ENCODE data around the gene N4BP2L1.
A peak's percentile ranks its signal among the peaks of the same experiment; 100 is the strongest.

Gene N4BP2L1

DNA sequence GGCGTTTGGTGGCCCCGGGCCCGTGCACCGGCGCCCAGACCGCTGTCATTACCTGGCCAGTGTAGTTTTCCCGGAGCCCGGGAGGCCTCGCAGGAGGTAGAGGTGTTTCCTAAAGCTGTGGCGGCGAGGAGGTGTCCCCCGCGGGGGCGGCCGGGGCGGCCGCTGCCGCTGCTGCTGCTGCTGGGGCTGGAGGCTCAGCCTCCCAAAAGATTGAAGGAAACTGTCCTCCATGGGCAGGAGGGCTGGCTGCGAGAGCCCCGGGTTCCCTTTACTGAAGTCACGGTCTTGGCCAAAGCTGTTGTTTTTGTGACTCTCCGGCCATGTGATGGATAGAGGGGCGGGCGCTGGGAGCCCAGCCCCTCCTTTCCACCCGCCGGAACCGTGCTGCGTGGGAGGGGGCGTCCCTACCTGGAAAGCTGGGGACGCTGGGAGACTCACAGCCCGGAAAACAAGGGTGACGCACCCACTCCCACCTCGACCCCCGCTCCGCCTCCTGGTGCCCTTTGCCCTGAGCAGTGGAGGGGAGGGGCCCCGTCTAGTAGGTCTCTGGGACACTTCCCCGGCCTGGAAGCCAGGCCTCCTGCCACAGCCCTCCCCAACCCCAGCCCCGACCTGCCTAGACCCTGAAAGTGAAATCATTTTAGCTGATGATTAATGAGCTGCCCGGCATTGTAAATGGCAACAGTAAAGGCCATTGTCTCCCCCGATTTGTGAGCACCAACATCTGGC, at the start of gene N4BP2L1:
Gene N4BP2L1, minus strand, starts transcription at position 279 of the 729 bp plus-strand sequence. Its CDS starts 48 bp downstream, at position 231.
- no peak within 1 kb of the TSS for H3K27ac ChIP-seq
- TF ChIP-seq ZFX (IDR thresholded peaks at IDR 0.05; ENCODE audit: borderline replicate concordance), result no peak
- TF ChIP-seq, protein P1, sequence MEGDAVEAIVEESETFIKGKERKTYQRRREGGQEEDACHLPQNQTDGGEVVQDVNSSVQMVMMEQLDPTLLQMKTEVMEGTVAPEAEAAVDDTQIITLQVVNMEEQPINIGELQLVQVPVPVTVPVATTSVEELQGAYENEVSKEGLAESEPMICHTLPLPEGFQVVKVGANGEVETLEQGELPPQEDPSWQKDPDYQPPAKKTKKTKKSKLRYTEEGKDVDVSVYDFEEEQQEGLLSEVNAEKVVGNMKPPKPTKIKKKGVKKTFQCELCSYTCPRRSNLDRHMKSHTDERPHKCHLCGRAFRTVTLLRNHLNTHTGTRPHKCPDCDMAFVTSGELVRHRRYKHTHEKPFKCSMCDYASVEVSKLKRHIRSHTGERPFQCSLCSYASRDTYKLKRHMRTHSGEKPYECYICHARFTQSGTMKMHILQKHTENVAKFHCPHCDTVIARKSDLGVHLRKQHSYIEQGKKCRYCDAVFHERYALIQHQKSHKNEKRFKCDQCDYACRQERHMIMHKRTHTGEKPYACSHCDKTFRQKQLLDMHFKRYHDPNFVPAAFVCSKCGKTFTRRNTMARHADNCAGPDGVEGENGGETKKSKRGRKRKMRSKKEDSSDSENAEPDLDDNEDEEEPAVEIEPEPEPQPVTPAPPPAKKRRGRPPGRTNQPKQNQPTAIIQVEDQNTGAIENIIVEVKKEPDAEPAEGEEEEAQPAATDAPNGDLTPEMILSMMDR (IDR thresholded peaks at IDR 0.05), result no peak

DNA sequence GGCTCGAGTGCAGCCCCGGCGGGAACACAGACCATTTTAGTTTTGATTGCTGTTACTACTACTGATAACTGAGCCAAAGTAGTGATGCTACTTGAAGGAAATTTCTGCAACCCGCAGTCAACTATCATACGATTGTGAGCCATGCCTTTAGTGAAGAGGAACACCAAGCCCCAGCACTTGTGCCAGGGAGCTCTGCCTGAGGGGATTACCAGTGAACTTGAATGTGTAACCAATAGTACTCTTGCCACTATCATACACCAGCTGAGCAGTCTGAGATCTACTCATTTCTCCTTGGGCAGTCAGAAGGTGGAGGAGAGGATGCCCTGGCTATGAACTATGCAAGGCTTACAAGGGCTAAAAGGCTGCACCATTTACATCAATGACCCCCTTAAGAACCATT, 49.0 kb upstream of the N4BP2L1 start:
- TF ChIP-seq, protein P1 (IDR thresholded peaks at IDR 0.05), result no peak
- no peak for TF ChIP-seq ZFX (IDR thresholded peaks at IDR 0.05; ENCODE audit: borderline replicate concordance)

DNA sequence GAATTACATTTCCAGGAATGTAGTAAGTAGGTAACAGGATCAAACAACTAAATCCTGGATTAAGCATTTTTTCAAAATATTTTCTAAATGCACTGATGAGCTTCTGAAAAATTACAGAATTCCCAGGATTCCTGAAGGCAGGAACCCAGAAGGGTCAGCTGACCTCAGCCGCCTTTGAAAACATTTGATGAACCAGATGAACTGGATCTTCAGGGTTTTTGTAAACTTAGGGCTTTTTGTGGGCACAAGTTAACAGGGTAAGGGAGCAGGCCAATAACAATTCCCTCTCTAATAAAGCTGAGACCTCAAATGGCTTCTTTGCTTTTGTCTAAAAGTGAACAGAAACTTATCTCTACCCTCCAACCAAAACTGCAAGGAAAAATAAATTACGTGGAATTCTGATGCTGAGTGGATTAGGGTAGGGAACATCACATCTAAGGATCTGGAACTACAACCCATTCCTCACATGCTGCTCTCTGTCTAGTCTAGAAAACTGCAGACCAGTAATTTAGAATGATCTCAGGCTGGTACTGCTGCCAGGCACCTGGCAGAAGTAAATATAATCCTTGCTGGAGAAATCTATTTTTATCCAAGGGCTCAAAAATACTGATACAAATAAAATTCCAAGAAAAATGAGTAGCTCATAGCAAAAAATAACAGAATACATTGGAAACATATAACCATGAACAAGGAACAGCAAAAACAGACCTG, 48.2 kb upstream of the N4BP2L1 start:
- peak overlapping the region; percentile 44; the same call in 1 of the 2 replicates for H3K27ac ChIP-seq
- no peak for TF ChIP-seq ZFX (IDR thresholded peaks at IDR 0.05; ENCODE audit: borderline replicate concordance)
- TF ChIP-seq, protein P1 (IDR thresholded peaks at IDR 0.05), result no peak

More for the DNA sequence above, 49.0 kb upstream of the N4BP2L1 start:
- no peak overlapping the region for H3K27ac ChIP-seq

DNA sequence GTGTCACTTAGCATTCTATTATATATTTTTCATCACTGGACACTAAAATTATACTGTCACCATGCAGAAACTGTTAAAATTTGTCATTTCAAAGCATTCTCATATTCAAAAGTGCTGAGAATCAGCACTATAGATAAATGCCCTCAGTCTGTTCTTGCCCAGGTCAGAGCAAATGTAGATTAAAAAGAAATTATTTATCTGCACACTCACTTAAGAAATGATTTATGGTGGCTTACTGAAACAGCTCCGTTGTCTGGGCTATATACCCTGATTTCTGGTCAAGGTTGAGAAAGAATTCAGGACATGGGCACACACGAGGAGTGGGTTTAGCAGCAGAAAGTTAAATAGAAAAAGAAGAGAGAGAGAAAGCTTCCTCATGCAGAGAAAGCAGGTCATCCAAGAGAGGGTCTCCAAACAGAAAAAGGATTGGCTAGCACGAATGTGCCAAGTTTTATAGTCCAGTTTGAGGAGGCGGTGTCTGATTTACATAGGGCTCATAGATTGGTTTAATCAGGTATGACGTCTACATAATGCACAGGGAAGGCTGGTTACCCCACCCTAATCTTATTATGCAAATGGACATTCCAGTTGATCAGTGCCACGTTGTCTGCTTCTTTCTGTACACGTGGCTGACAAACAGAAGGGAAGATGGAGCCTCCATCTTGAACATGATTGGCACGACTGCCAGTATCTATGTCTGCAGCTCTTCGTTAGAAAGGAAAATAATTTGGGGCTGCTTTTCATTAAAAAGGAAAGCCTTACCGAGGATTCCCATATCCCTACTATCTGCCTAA, 47.3 kb upstream of the N4BP2L1 start:
- TF ChIP-seq ZFX (IDR thresholded peaks at IDR 0.05; ENCODE audit: borderline replicate concordance), result no peak
- TF ChIP-seq, protein P1 (IDR thresholded peaks at IDR 0.05), result no peak
- H3K27ac ChIP-seq, result peak overlapping the region; percentile 44

DNA sequence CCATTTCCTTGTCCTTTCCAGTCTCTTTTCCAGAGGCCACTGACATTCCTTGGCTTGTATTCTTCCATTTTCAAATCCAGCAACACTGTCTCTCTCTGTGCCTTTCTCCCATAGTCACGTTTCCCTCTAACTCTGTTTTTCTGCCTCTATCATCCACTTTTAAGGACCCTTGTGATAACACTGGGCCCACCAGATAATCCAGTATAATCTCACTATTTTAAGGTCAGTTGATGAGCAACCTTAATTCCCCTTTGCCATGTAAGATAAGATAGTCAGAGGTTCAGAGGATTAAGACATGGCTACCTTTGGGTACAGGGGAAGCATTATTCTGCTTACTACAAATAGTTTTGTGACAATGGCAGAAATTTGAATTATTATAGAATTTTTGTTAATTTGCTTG, 45.7 kb upstream of the N4BP2L1 start:
- H3K27ac ChIP-seq, result no peak overlapping the region
- TF ChIP-seq ZFX (IDR thresholded peaks at IDR 0.05; ENCODE audit: borderline replicate concordance), result no peak
- TF ChIP-seq, protein P1 (IDR thresholded peaks at IDR 0.05), result no peak

DNA sequence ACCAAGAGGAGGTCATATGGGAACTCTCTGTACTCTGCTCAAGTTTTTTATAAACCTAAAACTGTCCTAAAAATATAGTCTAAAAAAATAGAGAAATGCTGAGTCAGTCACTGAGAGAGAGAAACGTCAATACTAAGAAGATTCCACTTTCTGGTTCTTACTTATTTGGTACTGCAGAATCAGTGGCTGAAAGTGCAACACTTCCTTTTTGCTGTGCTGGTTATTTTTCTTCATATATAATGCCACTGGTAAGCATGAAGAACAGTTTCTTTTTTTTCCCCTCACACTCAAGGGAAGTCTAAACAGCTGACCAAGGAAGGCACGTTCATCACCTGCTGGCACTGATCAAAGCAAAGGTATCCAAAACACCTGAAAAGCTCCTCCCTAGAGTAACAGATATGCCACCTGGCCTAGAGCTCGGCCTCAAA, 44.3 kb upstream of the N4BP2L1 start:
- no peak for TF ChIP-seq ZFX (IDR thresholded peaks at IDR 0.05; ENCODE audit: borderline replicate concordance)
- TF ChIP-seq, protein P1 (IDR thresholded peaks at IDR 0.05), result no peak
- no peak overlapping the region for H3K27ac ChIP-seq

Data from 22Rv1 (cell line).